IgD-negative memory B cell (primary cell): ENCODE measurements around the gene INTS6L. TPM values are rescaled to one million over a fixed set of nuclear protein-coding genes. Genes with fewer than 3 reads are reported as not detected.
"Not testable (repeated sequence)": the region's sequence is repeated elsewhere in the genome, so short reads cannot be mapped to it uniquely, and the experiment has no call there.

Source experiments
- H3K27ac Mint-ChIP-seq, 3 donors: one replicate each; pipeline ENCODE4 v1.8.0; 2020 to 2022; ENCODE audit warnings: mild to moderate bottlenecking in 3 of 3, mixed read lengths in 3 of 3, moderate library complexity in 1 of 3
- H3K27me3 Mint-ChIP-seq: one replicate; pipeline ENCODE4 v1.8.0; 2021; ENCODE audit warnings: mixed read lengths
- H3K36me3 Mint-ChIP-seq: one replicate; pipeline ENCODE4 v1.8.0; 2020; ENCODE audit warnings: mild to moderate bottlenecking, mixed read lengths
- H3K4me1 Mint-ChIP-seq, 3 donors: one replicate each; pipeline ENCODE4 v1.8.0; 2020 to 2022; ENCODE audit warnings: mixed read lengths in 3 of 3, mild to moderate bottlenecking in 1 of 3
- H3K4me3 Mint-ChIP-seq, 4 donors: one replicate each; pipeline ENCODE4 v1.8.0; 2020 to 2022; ENCODE audit warnings: mild to moderate bottlenecking in 4 of 4, mixed read lengths in 4 of 4, moderate library complexity in 3 of 4
- H3K9me3 Mint-ChIP-seq, 3 donors: one replicate each; pipeline ENCODE4 v1.8.0; 2020 to 2021; ENCODE audit warnings: mixed read lengths in 3 of 3, mild to moderate bottlenecking in 1 of 3
- polyA plus RNA-seq: library from polyadenylated mRNA; unstranded; fragments of 300-500 nt; fragmentation: Illumina TruSeq; gene quantifications from one replicate; pipeline ENCODE4 v1.2.3, GENCODE V29; 2021

The INTS6L gene
- polyA plus RNA-seq, 1 donor from 2014 or later: 5.2 TPM

DNA sequence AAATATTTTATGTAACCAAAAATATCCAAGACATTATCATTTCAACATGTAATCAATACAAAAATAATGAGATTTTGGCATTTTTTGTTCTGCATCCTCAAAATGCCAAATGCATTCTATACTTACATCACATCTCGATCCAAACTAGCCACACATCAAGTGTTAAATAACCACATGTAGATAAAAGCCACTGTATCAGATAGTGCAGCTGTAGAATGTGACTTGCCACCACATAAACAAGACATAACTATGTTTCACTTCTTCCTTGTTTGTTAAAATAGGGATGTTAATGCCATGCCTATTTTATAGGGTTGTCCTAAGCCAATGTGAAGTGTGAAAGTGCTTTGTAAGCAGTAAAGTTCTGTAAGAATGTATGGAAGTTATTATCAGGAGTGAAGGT lies 20.9 kb downstream of the INTS6L start:
- no peak overlapping the region for H3K27ac Mint-ChIP-seq
- no peak overlapping the region for H3K4me3 Mint-ChIP-seq
- H3K27me3 Mint-ChIP-seq: peaks cover 1% of the 10 kb centered on the region
- H3K4me1 Mint-ChIP-seq: peaks cover 28 to 31% (median 29%) of the 10 kb centered on the region in 3 donors
- H3K9me3 Mint-ChIP-seq: no peaks in the 10 kb centered on the region
- no peaks in the 10 kb centered on the region for H3K36me3 Mint-ChIP-seq

- H3K4me1 Mint-ChIP-seq: peaks cover 19 to 24% (median 22%) of the 10 kb centered on the region in 3 donors
- H3K4me3 Mint-ChIP-seq: peak overlapping the region in 1 of 4 donors; percentile 59
- no peaks in the 10 kb centered on the region for H3K36me3 Mint-ChIP-seq
- H3K9me3 Mint-ChIP-seq: no peaks in the 10 kb centered on the region
- H3K27ac Mint-ChIP-seq: peak overlapping the region in 1 of 3 donors; percentile 15
- peaks cover 1% of the 10 kb centered on the region for H3K27me3 Mint-ChIP-seq
Observed at GRCh38 chrX:135543172-135543571, 22.7 kb downstream of the INTS6L start.

GRCh38 chrX:135543924-135544323 lies 23.5 kb downstream of the INTS6L start:
- peak overlapping the region in 1 of 3 donors; percentile 2 for H3K27ac Mint-ChIP-seq
- H3K4me3 Mint-ChIP-seq: peak overlapping the region in 2 of 4 donors; percentile 23 to 73
- peaks cover 17 to 22% (median 22%) of the 10 kb centered on the region in 3 donors for H3K4me1 Mint-ChIP-seq

GRCh38 chrX:135544338-135544948 lies 24.0 kb downstream of the INTS6L start:
- Mint-ChIP-seq H3K27me3 (peaks cover 1% of the 10 kb centered on the region), H3K36me3 (no peaks in the 10 kb centered on the region), H3K4me3 (peak overlapping the region; percentile 7 to 73 (median 56)), H3K9me3 (no peaks in the 10 kb centered on the region), H3K4me1 (peaks cover 17 to 22% (median 21%) of the 10 kb centered on the region in 3 donors), H3K27ac (peak overlapping the region in 2 of 3 donors; percentile 2 to 33)

More at GRCh38 chrX:135543924-135544323, 23.5 kb downstream of the INTS6L start:
- peaks cover 1% of the 10 kb centered on the region for H3K27me3 Mint-ChIP-seq
- H3K9me3 Mint-ChIP-seq: no peaks in the 10 kb centered on the region
- no peaks in the 10 kb centered on the region for H3K36me3 Mint-ChIP-seq

DNA sequence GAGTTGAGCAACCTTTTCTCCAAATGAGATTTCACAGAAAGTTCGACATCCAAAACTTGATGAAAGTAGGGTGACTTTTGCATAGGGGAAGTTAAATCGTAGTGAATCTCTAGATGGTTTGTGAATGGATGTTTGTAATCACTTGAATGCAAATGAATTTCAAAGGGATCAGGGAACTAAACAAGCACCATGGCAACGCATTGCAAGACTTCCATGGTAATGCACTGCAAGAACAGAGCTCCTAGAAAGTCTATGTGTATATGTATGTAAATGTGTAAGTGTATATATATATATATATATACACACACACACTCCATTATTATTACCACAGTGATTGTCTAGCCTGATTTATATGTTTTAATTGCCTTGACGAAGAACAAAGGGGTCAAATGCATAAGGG lies 27.3 kb downstream of the INTS6L start:
- no peak overlapping the region for H3K4me3 Mint-ChIP-seq
- no peaks in the 10 kb centered on the region for H3K36me3 Mint-ChIP-seq
- H3K4me1 Mint-ChIP-seq: peaks cover 11 to 14% (median 13%) of the 10 kb centered on the region in 3 donors
- no peaks in the 10 kb centered on the region for H3K9me3 Mint-ChIP-seq
- H3K27me3 Mint-ChIP-seq: no peaks in the 10 kb centered on the region
- peak overlapping the region in 1 of 3 donors; percentile 28 for H3K27ac Mint-ChIP-seq

GRCh38 chrX:135549519-135549918 lies 29.1 kb downstream of the INTS6L start:
- Mint-ChIP-seq H3K27ac (no peak overlapping the region), H3K36me3 (no peaks in the 10 kb centered on the region), H3K27me3 (no peaks in the 10 kb centered on the region), H3K4me3 (no peak overlapping the region), H3K9me3 (no peaks in the 10 kb centered on the region), H3K4me1 (peaks cover 3% of the 10 kb centered on the region in 3 donors)

GRCh38 chrX:135556055-135556454 lies 35.6 kb downstream of the INTS6L start:
- Mint-ChIP-seq H3K27me3 (no peaks in the 10 kb centered on the region), H3K9me3 (no peaks in the 10 kb centered on the region), H3K27ac (peak overlapping the region in 1 of 3 donors; percentile 52), H3K4me3 (no peak overlapping the region), H3K36me3 (no peaks in the 10 kb centered on the region), H3K4me1 (peaks cover 6 to 9% (median 7%) of the 10 kb centered on the region in 3 donors)

DNA sequence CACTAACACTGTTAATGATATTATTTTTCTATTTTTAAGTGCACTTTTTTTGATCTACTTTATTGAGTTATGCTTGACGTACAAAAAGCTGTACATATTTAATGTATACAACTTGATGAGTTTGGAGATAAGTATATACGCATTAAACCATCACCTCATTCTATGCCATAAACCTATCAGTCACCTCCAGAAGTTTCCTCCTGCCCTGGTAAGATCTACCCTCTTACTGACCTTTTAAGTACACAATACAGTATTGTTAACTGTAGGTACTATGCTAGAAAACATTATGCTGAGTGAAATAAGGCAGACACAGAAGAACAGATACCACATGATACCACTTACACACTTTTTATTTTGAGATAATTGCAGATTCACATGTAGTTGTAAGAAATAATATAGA lies 36.9 kb downstream of the INTS6L start:
- H3K9me3 Mint-ChIP-seq: no peaks in the 10 kb centered on the region
- peaks cover 6 to 9% (median 7%) of the 10 kb centered on the region in 3 donors for H3K4me1 Mint-ChIP-seq
- no peaks in the 10 kb centered on the region for H3K36me3 Mint-ChIP-seq
- H3K27me3 Mint-ChIP-seq: no peaks in the 10 kb centered on the region
- H3K4me3 Mint-ChIP-seq: no peak overlapping the region
- no peak overlapping the region for H3K27ac Mint-ChIP-seq

GRCh38 chrX:135572436-135572835 lies 52.0 kb downstream of the INTS6L start:
- H3K27me3 Mint-ChIP-seq: no peaks in the 10 kb centered on the region
- H3K9me3 Mint-ChIP-seq: no peaks in the 10 kb centered on the region
- H3K36me3 Mint-ChIP-seq: peaks cover 3% of the 10 kb centered on the region
- H3K4me1 Mint-ChIP-seq: peaks cover 0 to 2% (median 0%) of the 10 kb centered on the region in 3 donors
- no peak overlapping the region for H3K4me3 Mint-ChIP-seq
- H3K27ac Mint-ChIP-seq: no peak overlapping the region

GRCh38 chrX:135581496-135581895 lies 61.0 kb downstream of the INTS6L start:
- H3K27ac Mint-ChIP-seq: no peak overlapping the region
- peaks cover 0 to 2% (median 0%) of the 10 kb centered on the region in 3 donors for H3K9me3 Mint-ChIP-seq
- H3K36me3 Mint-ChIP-seq: peaks cover 4% of the 10 kb centered on the region
- H3K4me1 Mint-ChIP-seq: peaks cover 0 to 2% (median 0%) of the 10 kb centered on the region in 3 donors
- H3K27me3 Mint-ChIP-seq: peaks cover 2% of the 10 kb centered on the region
- no peak overlapping the region for H3K4me3 Mint-ChIP-seq

DNA sequence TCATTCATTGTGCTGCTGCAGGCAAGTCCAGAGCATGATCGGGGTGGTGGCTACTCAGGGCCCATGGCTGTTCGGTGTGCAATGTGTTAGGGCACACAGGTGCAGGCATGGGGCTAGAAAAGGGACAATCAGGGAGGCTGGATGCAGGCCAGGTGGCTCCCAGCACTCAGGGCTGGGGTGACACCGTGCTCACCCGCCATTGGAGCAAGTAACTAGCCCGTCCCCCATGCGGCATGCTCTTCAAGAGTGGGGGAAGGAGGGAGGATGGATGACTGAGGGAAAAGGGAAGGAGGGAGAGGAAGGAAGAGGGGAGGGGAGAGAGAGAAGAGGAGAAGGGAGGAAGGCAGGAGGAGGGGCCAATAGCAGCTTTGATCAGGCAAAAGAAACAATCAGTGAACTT lies 64.7 kb downstream of the INTS6L start:
- Mint-ChIP-seq H3K4me1 (no peaks in the 10 kb centered on the region), H3K27me3 (peaks cover 2% of the 10 kb centered on the region)

DNA sequence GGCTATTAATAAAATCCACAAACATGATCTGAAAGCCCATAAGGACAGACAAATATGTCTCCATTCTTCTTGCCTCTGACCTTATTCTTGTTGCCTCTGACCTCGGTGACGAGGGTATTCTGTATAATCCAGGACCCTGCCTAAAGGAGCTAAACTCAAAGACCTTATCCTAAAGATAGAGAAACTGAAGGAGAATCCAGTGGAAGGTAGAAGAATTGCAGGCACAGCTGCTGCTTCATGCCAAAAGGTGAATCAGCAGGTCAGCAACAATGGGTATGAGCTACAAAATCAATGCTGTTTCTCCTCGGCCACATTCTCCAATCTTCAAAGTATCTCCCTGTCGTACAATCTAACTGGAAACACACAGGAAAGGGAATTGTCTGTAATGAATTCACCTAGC lies 71.4 kb downstream of the INTS6L start:
- peaks cover 0 to 3% (median 0%) of the 10 kb centered on the region in 3 donors for H3K4me1 Mint-ChIP-seq
- peaks cover 2% of the 10 kb centered on the region for H3K27me3 Mint-ChIP-seq
- no peak overlapping the region for H3K4me3 Mint-ChIP-seq
- peaks cover 0 to 4% (median 0%) of the 10 kb centered on the region in 3 donors for H3K9me3 Mint-ChIP-seq
- no peaks in the 10 kb centered on the region for H3K36me3 Mint-ChIP-seq
- H3K27ac Mint-ChIP-seq: no peak overlapping the region

More for the DNA sequence above, 64.7 kb downstream of the INTS6L start:
- Mint-ChIP-seq H3K9me3 (peaks cover 0 to 2% (median 0%) of the 10 kb centered on the region in 3 donors), H3K4me3 (no peak overlapping the region), H3K36me3 (peaks cover 1% of the 10 kb centered on the region), H3K27ac (no peak overlapping the region)

DNA sequence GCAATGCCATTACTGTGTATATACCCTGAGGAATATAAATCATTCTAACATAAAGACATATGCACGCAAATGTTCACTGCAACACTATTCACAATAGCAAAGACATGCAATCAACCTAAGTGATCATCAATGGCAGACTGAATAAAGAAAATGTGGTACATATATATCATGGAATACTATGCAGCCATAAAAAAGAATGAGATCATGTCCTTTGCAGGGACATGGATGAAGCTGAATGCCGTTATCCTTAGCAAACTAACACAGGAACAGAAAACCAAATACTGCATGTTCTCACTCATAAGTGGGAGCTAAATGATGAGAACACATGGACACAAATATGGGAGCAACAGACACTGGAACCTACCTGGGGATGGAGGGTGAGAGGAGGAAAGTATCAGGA lies 73.6 kb downstream of the INTS6L start:
- H3K4me3 Mint-ChIP-seq, H3K4me1 Mint-ChIP-seq, H3K27ac Mint-ChIP-seq, H3K9me3 Mint-ChIP-seq, H3K36me3 Mint-ChIP-seq, H3K27me3 Mint-ChIP-seq: not testable (repeated sequence)

- H3K36me3 Mint-ChIP-seq, H3K27me3 Mint-ChIP-seq, H3K4me1 Mint-ChIP-seq, H3K9me3 Mint-ChIP-seq, H3K4me3 Mint-ChIP-seq, H3K27ac Mint-ChIP-seq: not testable (repeated sequence)
Observed at GRCh38 chrX:135594453-135594852, 74.0 kb downstream of the INTS6L start.

- no peaks in the 10 kb centered on the region for H3K36me3 Mint-ChIP-seq
- H3K9me3 Mint-ChIP-seq: peaks cover 0 to 4% (median 0%) of the 10 kb centered on the region in 3 donors
- no peak overlapping the region for H3K27ac Mint-ChIP-seq
- peaks cover 0 to 3% (median 0%) of the 10 kb centered on the region in 3 donors for H3K4me1 Mint-ChIP-seq
- H3K27me3 Mint-ChIP-seq: peaks cover 2% of the 10 kb centered on the region
- no peak overlapping the region for H3K4me3 Mint-ChIP-seq
Observed at GRCh38 chrX:135595543-135595942, 75.1 kb downstream of the INTS6L start.

DNA sequence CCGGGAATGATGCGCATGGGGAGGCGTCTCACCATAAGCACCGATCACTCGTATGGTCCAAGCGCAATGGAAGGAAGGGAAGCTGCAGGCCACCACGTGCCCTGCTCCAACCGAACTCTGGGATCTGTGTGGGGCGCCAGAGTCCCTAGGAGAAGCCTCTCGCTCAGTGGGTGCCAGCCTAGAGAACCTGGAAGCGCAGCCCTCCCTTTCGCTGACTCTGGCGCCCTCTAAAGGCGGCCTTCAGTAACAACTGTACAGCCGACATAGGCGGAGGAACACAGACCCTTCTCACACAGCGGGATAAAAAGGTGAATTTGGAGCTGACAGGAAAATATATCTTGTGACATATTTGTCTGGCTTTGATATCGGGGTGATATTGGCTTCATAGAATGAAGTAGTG lies 76.0 kb downstream of the INTS6L start:
- H3K36me3 Mint-ChIP-seq: no peaks in the 10 kb centered on the region
- H3K9me3 Mint-ChIP-seq: peaks cover 0 to 4% (median 2%) of the 10 kb centered on the region in 3 donors
- H3K4me1 Mint-ChIP-seq: peaks cover 0 to 2% (median 0%) of the 10 kb centered on the region in 3 donors
- H3K27me3 Mint-ChIP-seq: no peaks in the 10 kb centered on the region
- no peak overlapping the region for H3K27ac Mint-ChIP-seq
- no peak overlapping the region for H3K4me3 Mint-ChIP-seq
